UCSD-AML1 (cell line): ENCODE measurements around the gene ANKS4B.
"Not testable (repeated sequence)": the region's sequence is repeated elsewhere in the genome, so short reads cannot be mapped to it uniquely, and the experiment has no call there.

Experiments used
- DNase-seq: peaks from one replicate; lab custom pipeline; 2025; ENCODE audit not compliant: unreplicated experiment; lab: John Stamatoyannopoulos, UW

Gene ANKS4B

DNA sequence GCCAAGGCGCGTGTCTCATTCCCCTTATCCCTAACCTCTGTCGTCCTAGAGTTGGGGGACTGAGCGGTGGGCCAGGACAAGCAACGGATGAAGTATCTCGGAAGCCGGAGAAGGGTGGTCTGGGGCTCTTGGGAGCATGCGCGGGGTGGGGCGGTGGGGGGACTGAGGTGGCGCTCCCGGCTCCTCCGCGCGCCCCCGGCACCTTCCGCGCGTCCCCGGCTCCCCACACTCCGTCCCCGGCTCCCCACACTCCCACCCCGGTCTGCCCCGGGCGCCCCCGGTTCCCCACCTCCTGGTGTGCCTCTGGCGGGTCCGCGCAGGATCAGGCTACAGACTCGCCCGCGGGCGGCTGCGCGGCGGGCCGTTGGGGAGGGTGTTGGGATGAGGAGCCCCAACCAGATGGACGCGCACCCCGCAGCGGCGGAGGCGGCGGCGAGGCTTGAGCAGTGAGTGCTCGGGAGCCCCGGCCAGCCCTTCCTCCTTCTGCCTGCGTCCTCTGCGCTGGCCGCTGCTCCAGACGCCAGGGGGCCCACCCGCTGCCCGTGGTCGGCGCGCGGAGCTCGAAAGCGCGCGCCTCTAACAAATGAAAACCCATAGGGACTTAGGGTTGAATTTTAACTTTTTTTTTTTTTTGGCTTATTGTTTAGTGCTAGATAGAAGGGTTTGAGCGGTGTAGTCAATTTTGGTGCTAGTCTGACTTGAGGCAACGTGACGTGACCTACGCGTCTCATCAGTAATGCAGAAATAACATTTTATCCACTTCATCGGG is 50.2 kb downstream of the ANKS4B start:
- no peak for DNase-seq

GRCh38 chr16:21284414-21284813 is 50.9 kb downstream of the ANKS4B start:
- no peak for DNase-seq

GRCh38 chr16:21285314-21285713 is 51.8 kb downstream of the ANKS4B start:
- DNase-seq: no peak

- DNase-seq: not testable (repeated sequence)
Measured at GRCh38 chr16:21289789-21290188, 56.3 kb downstream of the ANKS4B start.

GRCh38 chr16:21300309-21301167 is 67.0 kb downstream of the ANKS4B start:
- DNase-seq: peak; percentile 83

DNA sequence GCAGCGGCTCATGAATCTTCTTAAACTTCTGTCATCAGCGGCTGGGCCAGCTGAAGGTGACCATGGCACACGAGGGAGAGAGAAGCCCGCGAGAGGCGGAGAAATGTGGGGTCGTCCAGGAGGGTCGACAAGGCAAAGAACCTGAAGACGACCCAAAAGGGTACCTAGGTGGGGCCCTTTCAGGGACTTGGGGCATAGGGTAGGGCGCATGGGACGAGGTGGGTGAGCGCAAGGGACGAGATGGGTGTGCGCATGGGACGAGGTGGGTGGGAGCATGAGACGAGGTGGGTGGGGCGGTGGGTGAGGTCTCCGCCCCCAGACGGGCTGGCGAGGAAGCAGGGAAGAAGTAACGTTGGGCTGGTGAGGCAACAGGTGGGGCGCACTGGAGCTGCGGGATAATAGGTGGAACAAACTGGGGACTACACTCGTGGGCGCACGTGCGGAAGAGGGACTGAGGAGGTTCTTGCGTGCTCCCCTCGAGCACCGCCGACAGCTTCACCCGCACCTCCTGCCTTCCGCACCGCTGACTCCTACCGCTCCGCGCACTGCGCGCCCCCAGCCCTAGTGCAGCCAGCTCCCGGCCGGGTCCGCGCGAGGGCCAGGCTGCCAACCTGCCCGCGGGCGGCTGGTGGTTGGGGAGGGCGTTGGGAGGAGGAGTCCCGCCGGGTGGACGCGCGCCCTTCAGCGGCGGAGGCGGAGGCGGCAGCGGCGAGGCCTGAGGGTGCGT is 67.8 kb downstream of the ANKS4B start:
- DNase-seq: peak; percentile 81

GRCh38 chr16:21301895-21302291 is 68.4 kb downstream of the ANKS4B start:
- no peak for DNase-seq

DNA sequence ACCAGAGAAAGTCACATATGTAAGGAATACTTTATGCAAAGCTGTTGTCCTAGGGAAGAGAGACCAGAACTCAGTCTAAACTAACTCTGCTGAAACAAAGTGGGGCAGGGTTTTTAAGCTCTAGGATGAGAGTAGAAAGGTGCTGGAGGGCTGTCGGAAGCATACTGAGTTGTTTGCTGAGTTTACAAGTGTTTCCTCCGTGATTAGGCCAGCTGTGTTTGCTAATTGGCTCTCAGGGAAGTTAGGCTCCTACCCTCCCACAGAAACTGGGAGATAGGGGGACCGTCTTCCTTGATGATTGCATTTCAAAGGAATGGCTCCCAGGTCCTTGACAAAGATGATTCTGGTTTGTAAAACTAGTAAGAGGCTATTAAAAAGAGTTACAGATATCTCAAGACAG is 69.0 kb downstream of the ANKS4B start:
- DNase-seq: no peak

DNA sequence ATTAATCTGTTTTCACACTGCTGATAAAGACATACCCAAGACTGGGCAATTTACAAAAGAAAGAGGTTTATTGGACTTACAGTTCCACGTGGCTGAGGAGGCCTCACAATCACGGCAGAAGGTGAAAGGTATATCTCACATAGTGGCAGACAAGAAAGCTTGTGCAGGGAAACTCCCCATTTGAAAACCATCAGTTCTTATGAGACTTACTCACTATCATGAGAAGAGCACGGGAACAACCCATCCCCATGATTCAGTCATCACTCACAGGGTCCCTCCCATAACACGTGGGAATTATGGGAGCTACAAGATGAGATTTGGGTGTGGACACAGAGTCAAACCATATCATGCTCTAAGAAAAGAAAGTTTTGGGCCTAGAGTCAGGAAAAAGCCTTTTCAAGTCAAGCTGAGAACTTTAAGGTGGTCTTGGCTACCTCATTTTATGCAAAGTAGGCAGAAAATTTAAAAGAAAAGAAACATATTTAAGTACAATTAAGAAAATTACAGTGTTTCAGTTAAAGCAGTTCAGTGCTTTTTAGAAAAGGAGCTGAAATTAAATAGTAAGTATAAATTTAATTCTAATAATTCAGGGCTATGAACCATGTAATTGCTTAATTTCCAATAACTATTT is 69.5 kb downstream of the ANKS4B start:
- no peak for DNase-seq
